ENCODE data around the gene KCTD3.

- no peak for TF ChIP-seq CTCF (IDR thresholded peaks at IDR 0.05)
- no peak for TF ChIP-seq POLR2A (IDR thresholded peaks at IDR 0.05)
These were observed 45.3 kb downstream of the KCTD3 start for GRCh38 chr1:215612391-215612790.
